OCI-LY7 (cell line): ENCODE data around the gene RAB29.

Source experiments
- CTCF ChIP-seq: fragments of 200-600 bp; sonication (generic); conservative IDR thresholded peaks from 2 replicates; pipeline ENCODE4 v1.5.1; 2014; ENCODE audit warnings: mild to moderate bottlenecking, antibody characterized with exemption, low read length, moderate library complexity, mixed read lengths
- EZH2phosphoT487 ChIP-seq: fragments of 200-600 bp; sonication (generic); IDR thresholded peaks from 2 replicates; pipeline ENCODE4 v1.6.1; 2018; ENCODE audit warnings: low read depth, borderline replicate concordance, mild to moderate bottlenecking, mixed run types, antibody characterized with exemption, low read length, moderate library complexity, mixed read lengths

- TF ChIP-seq CTCF (no peak), EZH2phosphoT487 (no peak)
Observed at GRCh38 chr1:205764578-205764977, 10.7 kb downstream of the RAB29 start.
